PC-9 (cell line): ENCODE data around the gene TMA16. TPM values are rescaled to one million over a fixed set of nuclear protein-coding genes. Genes with fewer than 3 reads are reported as not detected.

Experiments
- BruUV-seq: library from RNA; stranded (reverse); fragments of 400-500 nt; replicated peaks from 2 replicates; lab custom pipeline; 2021; lab: Mats Ljungman, UMichigan
- CTCF ChIA-PET: fragments of 300-600 bp; sonication (Branson Sonifier 250); formaldehyde crosslinking; loops from one replicate; lab custom pipeline; 2022; ENCODE audit warnings: antibody characterized with exemption; lab: Charles Lee
- POLR2A ChIA-PET: fragments of 300-600 bp; sonication (Branson Sonifier 250); formaldehyde crosslinking; loops from one replicate; lab custom pipeline; 2022; ENCODE audit warnings: antibody characterized with exemption; ENCODE audit not compliant: unreplicated experiment; lab: Charles Lee
- DNase-seq, 2 experiments: peaks; one replicate each; pipeline versions ENCODE4 v3.0.0 to v3.0.0-alpha.2; 2015 to 2022; ENCODE audit warnings: mixed read lengths in 1 of 2
- H2AFZ ChIP-seq: fragments of 200-600 bp; sonication (generic); 2 replicates; pipeline ENCODE4 v1.8.1; 2017; ENCODE audit warnings: antibody characterized with exemption
- H3F3A ChIP-seq: fragments of 200-600 bp; sonication (generic); 2 replicates; pipeline ENCODE4 v1.8.1; 2017; ENCODE audit warnings: antibody characterized with exemption, mild to moderate bottlenecking, low read depth; ENCODE audit not compliant: insufficient read depth
- H3K27ac ChIP-seq: fragments of 200-600 bp; sonication (generic); 2 replicates; pipeline ENCODE4 v1.6.1; 2016; ENCODE audit warnings: mixed run types
- H3K27me3 ChIP-seq: fragments of 200-600 bp; sonication (generic); 2 replicates; pipeline ENCODE4 v1.6.1; 2016; ENCODE audit warnings: low read depth, mixed run types; ENCODE audit not compliant: insufficient read depth
- H3K36me3 ChIP-seq: fragments of 200-600 bp; sonication (generic); 2 replicates; pipeline ENCODE4 v1.6.1; 2016; ENCODE audit warnings: low read depth, mixed run types
- H3K4me1 ChIP-seq: fragments of 200-600 bp; sonication (generic); replicated peaks from 2 replicates; pipeline ENCODE4 v1.6.1; 2016; ENCODE audit warnings: mixed run types; ENCODE audit not compliant: insufficient read depth
- H3K4me2 ChIP-seq: fragments of 200-600 bp; sonication (generic); 2 replicates; pipeline ENCODE4 v1.6.1; 2017; ENCODE audit warnings: mixed run types
- H3K4me3 ChIP-seq: fragments of 200-600 bp; sonication (generic); 2 replicates; pipeline ENCODE4 v1.6.1; 2016; ENCODE audit warnings: mixed run types
- H3K79me2 ChIP-seq: fragments of 200-600 bp; sonication (generic); 2 replicates; pipeline ENCODE4 v1.6.1; 2017; ENCODE audit warnings: low read depth, mixed run types
- H3K9me2 ChIP-seq: fragments of 200-600 bp; sonication (generic); 2 replicates; pipeline ENCODE4 v1.8.1; 2017; ENCODE audit warnings: mild to moderate bottlenecking; ENCODE audit not compliant: insufficient read depth
- H3K9me3 ChIP-seq: fragments of 200-600 bp; sonication (generic); 2 replicates; pipeline ENCODE4 v1.8.1; 2016; ENCODE audit warnings: low read depth; ENCODE audit not compliant: insufficient read depth
- H4K20me1 ChIP-seq: fragments of 200-600 bp; sonication (generic); 2 replicates; pipeline ENCODE4 v1.8.1; 2017; ENCODE audit not compliant: insufficient read depth
- CTCF ChIP-seq: fragments of 200-600 bp; sonication (generic); conservative IDR thresholded peaks from 2 replicates; pipeline ENCODE4 v1.6.1; 2017; ENCODE audit warnings: mixed run types, antibody characterized with exemption, mild to moderate bottlenecking, moderate library complexity
- EZH2 ChIP-seq: fragments of 200-600 bp; sonication (generic); IDR thresholded peaks from 2 replicates; pipeline ENCODE4 v1.8.0; 2017; ENCODE audit warnings: antibody characterized with exemption, low read depth
- intact Hi-C: fragments of 100-400 bp; cut with micrococcal nuclease; formaldehyde crosslinking; loops from one replicate; pipeline ENCODE4 v1.10.0; 2022; ENCODE audit not compliant: unreplicated experiment
- total RNA-seq: library from RNA; stranded (reverse); gene quantifications from 2 replicates; pipeline ENCODE4 v1.2.3, GENCODE V29; 2021

TMA16 gene
- total RNA-seq, 1 experiment from 2014 or later = 36.8 TPM

GRCh38 chr4:163448540-163449203 is 45.8 kb upstream of the TMA16 start:
- CTCF ChIA-PET = no interaction called here
- no peak overlapping the region for H3K4me3 ChIP-seq
- H3K27me3 ChIP-seq = no peaks in the 10 kb centered on the region
- intact Hi-C loops = no loop called here
- no peaks in the 10 kb centered on the region for H3K4me1 ChIP-seq
- BruUV-seq = no TSS peak
- no peaks in the 10 kb centered on the region for H3K79me2 ChIP-seq
- H3K36me3 ChIP-seq = no peaks in the 10 kb centered on the region
- no peaks in the 10 kb centered on the region for H3K9me2 ChIP-seq
- POLR2A ChIA-PET = interaction anchor here (0.6 kb wide), 1 partner anchor 1551 kb away, joined by 5 read pairs; no protein-coding TSS in a partner anchor
- no peaks in the 10 kb centered on the region for H3F3A ChIP-seq
- no peak overlapping the region for H3K4me2 ChIP-seq
- no peak for TF ChIP-seq CTCF
- TF ChIP-seq EZH2 = no peak
- 0 out of 2 replicates have a peak overlapping the region, but pooled peaks have one; percentile 48 for H2AFZ ChIP-seq
- DNase-seq = peak in 1 of 2 experiments; percentile 2
- H3K9me3 ChIP-seq = no peaks in the 10 kb centered on the region
- H3K27ac ChIP-seq = no peak overlapping the region
- H4K20me1 ChIP-seq = no peaks in the 10 kb centered on the region

GRCh38 chr4:163462556-163462955 is 31.9 kb upstream of the TMA16 start:
- Histone ChIP-seq H3K36me3 (no peaks in the 10 kb centered on the region), H3K4me1 (no peaks in the 10 kb centered on the region), H3K27ac (no peak overlapping the region), H3K9me2 (no peaks in the 10 kb centered on the region), H3K4me3 (no peak overlapping the region), H3K4me2 (no peak overlapping the region), H4K20me1 (no peaks in the 10 kb centered on the region), H3K9me3 (no peaks in the 10 kb centered on the region), H2AFZ (no peak overlapping the region), H3K79me2 (no peaks in the 10 kb centered on the region), H3K27me3 (no peaks in the 10 kb centered on the region), H3F3A (no peaks in the 10 kb centered on the region)
- CTCF ChIA-PET = no interaction called here
- DNase-seq = no peak
- no peak for TF ChIP-seq CTCF
- TF ChIP-seq EZH2 = no peak
- BruUV-seq = no TSS peak
- intact Hi-C loops = no loop called here
- POLR2A ChIA-PET = no interaction called here

- no TSS peak for BruUV-seq
- Histone ChIP-seq H3K9me3 (no peaks in the 10 kb centered on the region), H3K4me1 (no peaks in the 10 kb centered on the region), H3K9me2 (no peaks in the 10 kb centered on the region), H3K36me3 (no peaks in the 10 kb centered on the region), H4K20me1 (no peaks in the 10 kb centered on the region), H3K27me3 (no peaks in the 10 kb centered on the region), H2AFZ (no peak overlapping the region), H3K27ac (no peak overlapping the region), H3K4me2 (no peak overlapping the region), H3K79me2 (no peaks in the 10 kb centered on the region), H3K4me3 (no peak overlapping the region), H3F3A (no peaks in the 10 kb centered on the region)
- POLR2A ChIA-PET = no interaction called here
- no peak for DNase-seq
- CTCF ChIA-PET = no interaction called here
- TF ChIP-seq EZH2 (no peak), CTCF (no peak)
- intact Hi-C loops = no loop called here
Observed at GRCh38 chr4:163467082-163467770, 27.3 kb upstream of the TMA16 start.
